Bronchial epithelial cell (primary cell): ENCODE results near the gene ZCCHC9. TPM values are rescaled to one million over a fixed set of nuclear protein-coding genes. Genes with fewer than 3 reads are reported as not detected.

ENCODE experiments used
- DNase-seq: peaks from one replicate; pipeline ENCODE4 v3.0.0-alpha.2; 2010; ENCODE audit warnings: low read depth
- FAIRE-seq: peaks from 2 replicates; lab custom pipeline; 2011; peaks lifted over from hg19 to GRCh38; lab: Jason Lieb, UNC
- H3K27me3 ChIP-seq: 2 replicates; pipeline ENCODE4 v1.5.1; 2011; ENCODE audit warnings: low read length; ENCODE audit not compliant: control insufficient read depth, insufficient read depth
- H3K36me3 ChIP-seq: 2 replicates; pipeline ENCODE4 v1.5.1; 2011; ENCODE audit warnings: low read length; ENCODE audit not compliant: control insufficient read depth, insufficient read depth
- H3K4me3 ChIP-seq: 2 replicates; pipeline ENCODE4 v1.5.1; 2011; ENCODE audit warnings: mild to moderate bottlenecking, low read depth, low read length, control low read depth
- CTCF ChIP-seq: IDR thresholded peaks from 2 replicates; pipeline ENCODE4 v1.5.1; 2011; ENCODE audit warnings: mild to moderate bottlenecking, moderate library complexity, low read length, control low read depth, inconsistent platforms; ENCODE audit not compliant: insufficient read depth, severe bottlenecking
- total RNA-seq: library from RNA; depleted of rRNA; stranded (reverse); fragments of >200 nt; gene quantifications from 2 replicates; pipeline ENCODE4 v1.2.1, GENCODE V29; 2014

ZCCHC9 gene
- total RNA-seq, 1 donor from 2014 or later = 36.9 TPM

DNA sequence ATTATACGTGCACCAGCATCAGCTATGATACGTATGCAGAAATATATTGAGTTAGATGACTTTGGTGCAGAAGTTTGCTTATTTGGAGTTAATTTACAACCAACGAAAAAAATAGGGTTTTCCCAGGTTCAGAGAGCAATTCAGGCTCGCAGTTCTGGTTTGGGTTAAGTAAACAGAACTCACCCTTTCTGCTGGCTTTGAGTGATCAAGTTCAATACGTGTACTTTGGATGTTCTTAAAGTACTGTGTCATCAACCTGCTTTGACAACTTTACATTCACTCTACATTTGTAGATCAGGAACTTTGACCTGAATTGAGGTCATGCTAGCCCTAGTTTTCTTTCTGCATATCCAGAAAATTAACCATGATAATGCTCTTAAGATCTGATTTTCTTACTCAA is 51.8 kb downstream of the ZCCHC9 start:
- Histone ChIP-seq H3K4me3 (no peak overlapping the region), H3K36me3 (no peaks in the 10 kb centered on the region), H3K27me3 (no peaks in the 10 kb centered on the region)
- TF ChIP-seq CTCF = no peak
- DNase-seq (no peak), FAIRE-seq (no peak)

GRCh38 chr5:81354093-81354492 is 52.7 kb downstream of the ZCCHC9 start:
- TF ChIP-seq CTCF = no peak
- Histone ChIP-seq H3K27me3 (no peaks in the 10 kb centered on the region), H3K4me3 (no peak overlapping the region), H3K36me3 (no peaks in the 10 kb centered on the region)
- DNase-seq = no peak
- no peak for FAIRE-seq

GRCh38 chr5:81355291-81356251 is 54.2 kb downstream of the ZCCHC9 start:
- H3K27me3 ChIP-seq = no peaks in the 10 kb centered on the region
- FAIRE-seq = no peak
- no peaks in the 10 kb centered on the region for H3K36me3 ChIP-seq
- DNase-seq = no peak
- TF ChIP-seq CTCF = no peak
- no peak overlapping the region for H3K4me3 ChIP-seq

GRCh38 chr5:81359108-81359507 is 57.7 kb downstream of the ZCCHC9 start:
- Histone ChIP-seq H3K4me3 (no peak overlapping the region), H3K27me3 (no peaks in the 10 kb centered on the region), H3K36me3 (no peaks in the 10 kb centered on the region)
- no peak for DNase-seq
- no peak for FAIRE-seq
- no peak for TF ChIP-seq CTCF

- H3K36me3 ChIP-seq = no peaks in the 10 kb centered on the region
These were observed 58.5 kb downstream of the ZCCHC9 start for GRCh38 chr5:81359881-81360280.

More at GRCh38 chr5:81359881-81360280, 58.5 kb downstream of the ZCCHC9 start:
- Histone ChIP-seq H3K4me3 (no peak overlapping the region), H3K27me3 (no peaks in the 10 kb centered on the region)
- no peak for TF ChIP-seq CTCF
- no peak for DNase-seq
- no peak for FAIRE-seq
